Natural killer cell (primary cell): ENCODE measurements around the gene SH3BGR. TPM values are rescaled to one million over a fixed set of nuclear protein-coding genes. Genes with fewer than 3 reads are reported as not detected.

ENCODE experiments used
- ATAC-seq, 3 donors: fragments of 150-1000 bp in 2 of 3; fragments of 200-7000 bp in 1 of 3; cut with Tn5 transposase; 1 replicate in 1 of 3; 2 replicates in 2 of 3; pipeline ENCODE4 v1.10.0; 2021; ENCODE audit warnings: mild to moderate bottlenecking in 2 of 3, moderate library complexity in 2 of 3
- DNase-seq, 2 donors: peaks; one replicate each; pipeline versions ENCODE4 v3.0.0 to v3.0.0-alpha.2; 2013 to 2021; ENCODE audit warnings: mixed read lengths in 1 of 2
- H3K27ac ChIP-seq: one replicate; pipeline ENCODE4 v1.5.1; 2013; ENCODE audit warnings: mild to moderate bottlenecking, low read length
- H3K27me3 ChIP-seq: one replicate; pipeline ENCODE4 v1.6.1; 2013; ENCODE audit warnings: low read length; ENCODE audit not compliant: control insufficient read depth, insufficient read depth
- H3K36me3 ChIP-seq: one replicate; pipeline ENCODE4 v1.6.1; 2013; ENCODE audit warnings: low read length; ENCODE audit not compliant: control insufficient read depth, insufficient read depth
- H3K4me1 ChIP-seq: one replicate; pipeline ENCODE4 v1.6.1; 2013; ENCODE audit warnings: low read length; ENCODE audit not compliant: control insufficient read depth, insufficient read depth
- H3K4me3 ChIP-seq: one replicate; pipeline ENCODE4 v1.5.1; 2013; ENCODE audit warnings: low read length
- H3K9me3 ChIP-seq: one replicate; pipeline ENCODE4 v1.6.1; 2013; ENCODE audit warnings: low read length; ENCODE audit not compliant: control insufficient read depth, insufficient read depth
- H3K27ac Mint-ChIP-seq, 2 donors: one replicate each; pipeline ENCODE4 v1.8.0; 2022; ENCODE audit warnings: mild to moderate bottlenecking in 2 of 2, mixed read lengths in 2 of 2, moderate library complexity in 1 of 2
- H3K27me3 Mint-ChIP-seq, 2 donors: one replicate each; pipeline ENCODE4 v1.8.0; 2022; ENCODE audit warnings: low read depth in 2 of 2, mixed read lengths in 2 of 2
- H3K36me3 Mint-ChIP-seq: one replicate; pipeline ENCODE4 v1.8.0; 2022; ENCODE audit warnings: mixed read lengths
- H3K4me1 Mint-ChIP-seq, 2 donors: one replicate each; pipeline ENCODE4 v1.8.0; 2022; ENCODE audit warnings: mixed read lengths in 2 of 2
- H3K4me3 Mint-ChIP-seq: one replicate; pipeline ENCODE4 v1.8.0; 2022; ENCODE audit warnings: mild to moderate bottlenecking, moderate library complexity, mixed read lengths
- H3K9me3 Mint-ChIP-seq, 2 donors: one replicate each; pipeline ENCODE4 v1.8.0; 2022; ENCODE audit warnings: mixed read lengths in 2 of 2
- CTCF ChIP-seq: fragments of 200-600 bp; IDR thresholded peaks from one replicate; pipeline ENCODE4 v1.8.0; 2022; ENCODE audit warnings: antibody characterized with exemption
- WGBS: methylation state at CpG from one replicate; pipeline ENCODE4 v1.1.7; 2013; ENCODE audit warnings: missing lambda C conversion rate; ENCODE audit not compliant: insufficient coverage; 5-methylcytosine and 5-hydroxymethylcytosine counted together
- intact Hi-C: fragments of 100-400 bp; cut with micrococcal nuclease; formaldehyde crosslinking; loops from one replicate; pipeline ENCODE4 v1.14.2; 2022
- total RNA-seq, 4 donors: library from RNA; stranded (reverse); fragments of 120-200 nt in 1 of 4; gene quantifications; one replicate each; pipeline versions ENCODE4 v1.2.3 to v1.2.4, GENCODE V29; 2013 to 2022

SH3BGR gene
- total RNA-seq, 3 donors from 2014 or later (not counting 1 experiment from before 2014, with no cell fraction given) = 0.75 to 1.3 TPM; not detected in 1

- Histone ChIP-seq H3K27me3 (no peaks in the 10 kb centered on the region), H3K4me1 (no peaks in the 10 kb centered on the region), H3K27ac (no peak overlapping the region), H3K36me3 (no peaks in the 10 kb centered on the region), H3K9me3 (no peaks in the 10 kb centered on the region), H3K4me3 (no peak overlapping the region)
- no peak for DNase-seq
- TF ChIP-seq CTCF = no peak
- ATAC-seq = no peak
- Mint-ChIP-seq H3K36me3 (no peaks in the 10 kb centered on the region), H3K27me3 (peaks cover 14 to 21% of the 10 kb centered on the region in 2 donors), H3K4me1 (no peaks in the 10 kb centered on the region), H3K9me3 (no peaks in the 10 kb centered on the region), H3K27ac (no peak overlapping the region), H3K4me3 (no peak overlapping the region)
- 91% methylated on average over 5 of the region's 5 CpGs for WGBS
- intact Hi-C loops = no loop called here
These were observed 75.4 kb downstream of the SH3BGR start for GRCh38 chr21:39527067-39527595.

GRCh38 chr21:39527664-39528381, 76.1 kb downstream of the SH3BGR start:
- intact Hi-C loops = no loop called here
- H3K36me3 ChIP-seq = no peaks in the 10 kb centered on the region
- H3K4me3 Mint-ChIP-seq = no peak overlapping the region
- no peaks in the 10 kb centered on the region for H3K9me3 Mint-ChIP-seq
- H3K27ac Mint-ChIP-seq = no peak overlapping the region
- H3K9me3 ChIP-seq = no peaks in the 10 kb centered on the region
- no peak overlapping the region for H3K4me3 ChIP-seq
- ATAC-seq = no peak
- WGBS = 13% methylated on average over 8 of the region's 8 CpGs
- no peaks in the 10 kb centered on the region for H3K4me1 ChIP-seq
- H3K27ac ChIP-seq = no peak overlapping the region
- peaks cover 14 to 17% of the 10 kb centered on the region in 2 donors for H3K27me3 Mint-ChIP-seq
- no peaks in the 10 kb centered on the region for H3K27me3 ChIP-seq
- no peaks in the 10 kb centered on the region for H3K36me3 Mint-ChIP-seq
- H3K4me1 Mint-ChIP-seq = no peaks in the 10 kb centered on the region
- DNase-seq = no peak
- no peak for TF ChIP-seq CTCF

- H3K4me3 ChIP-seq = no peak overlapping the region
- H3K9me3 Mint-ChIP-seq = no peaks in the 10 kb centered on the region
- intact Hi-C loops = no loop called here
- no peaks in the 10 kb centered on the region for H3K9me3 ChIP-seq
- no peaks in the 10 kb centered on the region for H3K36me3 Mint-ChIP-seq
- no peaks in the 10 kb centered on the region for H3K36me3 ChIP-seq
- DNase-seq = no peak
- WGBS = 78% methylated on average over 4 of the region's 4 CpGs
- H3K27ac ChIP-seq = no peak overlapping the region
- no peaks in the 10 kb centered on the region for H3K4me1 Mint-ChIP-seq
- peaks cover 14 to 17% of the 10 kb centered on the region in 2 donors for H3K27me3 Mint-ChIP-seq
- TF ChIP-seq CTCF = no peak
- H3K4me3 Mint-ChIP-seq = no peak overlapping the region
- no peak overlapping the region for H3K27ac Mint-ChIP-seq
- no peak for ATAC-seq
- H3K27me3 ChIP-seq = no peaks in the 10 kb centered on the region
- H3K4me1 ChIP-seq = no peaks in the 10 kb centered on the region
These were observed 77.3 kb downstream of the SH3BGR start for GRCh38 chr21:39529026-39529425.

- Histone ChIP-seq H3K4me3 (no peak overlapping the region), H3K9me3 (no peaks in the 10 kb centered on the region), H3K36me3 (no peaks in the 10 kb centered on the region), H3K27ac (no peak overlapping the region), H3K27me3 (no peaks in the 10 kb centered on the region), H3K4me1 (no peaks in the 10 kb centered on the region)
- Mint-ChIP-seq H3K9me3 (no peaks in the 10 kb centered on the region), H3K4me3 (no peak overlapping the region), H3K36me3 (no peaks in the 10 kb centered on the region), H3K27ac (no peak overlapping the region), H3K4me1 (no peaks in the 10 kb centered on the region), H3K27me3 (peaks cover 17% of the 10 kb centered on the region in 2 donors)
- 69% methylated on average over 8 of the region's 8 CpGs for WGBS
- intact Hi-C loops = no loop called here
- TF ChIP-seq CTCF = no peak
- DNase-seq = no peak
- no peak for ATAC-seq
These were observed 79.3 kb downstream of the SH3BGR start for GRCh38 chr21:39531064-39531463.
